ENCODE data around the gene CDK2AP2. TPM values are rescaled to one million over a fixed set of nuclear protein-coding genes. Genes with fewer than 3 reads are reported as not detected.

Gene CDK2AP2
- total and polyA plus RNA-seq, 2 experiments from 2014 or later, result 29.6 to 55.2 TPM

- in situ Hi-C loops (cut with MboI), result no loop called here
- H3K4me1 ChIP-seq (ENCODE audit: insufficient read depth), result no peaks in the 10 kb centered on the region
- H3F3A ChIP-seq (ENCODE audit: insufficient read depth), result no peaks in the 10 kb centered on the region
- no peak overlapping the region for H3K4me3 ChIP-seq
- H3K4me2 ChIP-seq (ENCODE audit: unreplicated experiment), result no peak overlapping the region
- H4K20me1 ChIP-seq (ENCODE audit: insufficient read depth), result no peaks in the 10 kb centered on the region
- H3K9ac ChIP-seq, result no peak overlapping the region
- peaks cover 12% of the 10 kb centered on the region for H3K27me3 ChIP-seq (replicated peaks; ENCODE audit: insufficient read depth)
- H3K27ac ChIP-seq, result no peak overlapping the region
- WGBS, 2 experiments (ENCODE audit: low coverage in 1 of 2, low lambda C conversion rate in 2 of 2, missing lambda C conversion rate in 2 of 2), result 45 to 50% methylated on average over 7 of the region's 7 CpGs
- no peaks in the 10 kb centered on the region for H3K36me3 ChIP-seq (ENCODE audit: low read depth)
- no peaks in the 10 kb centered on the region for H3K9me2 ChIP-seq (ENCODE audit: insufficient read depth)
- TF ChIP-seq EZH2phosphoT487 (IDR thresholded peaks at IDR 0.05; ENCODE audit: insufficient read depth, low read depth) (no peak), EZH2 (IDR thresholded peaks at IDR 0.05; ENCODE audit: insufficient read depth, poor library complexity, severe bottlenecking) (no peak)
- H3K9me3 ChIP-seq (ENCODE audit: low read depth), result no peaks in the 10 kb centered on the region
- no peaks in the 10 kb centered on the region for H3K79me2 ChIP-seq (ENCODE audit: insufficient read depth)
- DNase-seq, result no peak
- no peak overlapping the region for H2AFZ ChIP-seq
These were observed 35.0 kb upstream of the CDK2AP2 start for GRCh38 chr11:67542971-67543370.

- Histone ChIP-seq H3K9me3 (ENCODE audit: low read depth) (no peaks in the 10 kb centered on the region), H3K27me3 (replicated peaks; ENCODE audit: insufficient read depth) (peaks cover 6% of the 10 kb centered on the region), H2AFZ (no peak overlapping the region), H3K4me1 (ENCODE audit: insufficient read depth) (no peaks in the 10 kb centered on the region), H3K27ac (no peak overlapping the region), H3K9ac (no peak overlapping the region), H4K20me1 (ENCODE audit: insufficient read depth) (no peaks in the 10 kb centered on the region), H3K79me2 (ENCODE audit: insufficient read depth) (no peaks in the 10 kb centered on the region), H3K4me3 (no peak overlapping the region), H3K9me2 (ENCODE audit: insufficient read depth) (no peaks in the 10 kb centered on the region), H3K36me3 (ENCODE audit: low read depth) (no peaks in the 10 kb centered on the region), H3K4me2 (ENCODE audit: unreplicated experiment) (no peak overlapping the region), H3F3A (ENCODE audit: insufficient read depth) (no peaks in the 10 kb centered on the region)
- in situ Hi-C loops (cut with MboI), result no loop called here
- TF ChIP-seq EZH2phosphoT487 (IDR thresholded peaks at IDR 0.05; ENCODE audit: insufficient read depth, low read depth) (no peak), EZH2 (IDR thresholded peaks at IDR 0.05; ENCODE audit: insufficient read depth, poor library complexity, severe bottlenecking) (no peak)
- no peak for DNase-seq
- 18 to 19% methylated on average over 3 of the region's 3 CpGs for WGBS, 2 experiments (ENCODE audit: low coverage in 1 of 2, low lambda C conversion rate in 2 of 2, missing lambda C conversion rate in 2 of 2)
These were observed 34.2 kb upstream of the CDK2AP2 start for GRCh38 chr11:67542169-67542568.

GRCh38 chr11:67541198-67541597 lies 33.2 kb upstream of the CDK2AP2 start:
- in situ Hi-C loops (cut with MboI), result no loop called here
- H3K79me2 ChIP-seq (ENCODE audit: insufficient read depth), result no peaks in the 10 kb centered on the region
- no peaks in the 10 kb centered on the region for H3K4me1 ChIP-seq (ENCODE audit: insufficient read depth)
- 62 to 67% methylated on average over 6 of the region's 6 CpGs for WGBS, 2 experiments (ENCODE audit: low coverage in 1 of 2, low lambda C conversion rate in 2 of 2, missing lambda C conversion rate in 2 of 2)
- H3K27ac ChIP-seq, result no peak overlapping the region
- no peaks in the 10 kb centered on the region for H3K9me3 ChIP-seq (ENCODE audit: low read depth)
- no peak overlapping the region for H2AFZ ChIP-seq
- no peak overlapping the region for H3K9ac ChIP-seq
- H3K4me2 ChIP-seq (ENCODE audit: unreplicated experiment), result no peak overlapping the region
- no peak for DNase-seq
- no peak overlapping the region for H3K4me3 ChIP-seq
- no peaks in the 10 kb centered on the region for H3F3A ChIP-seq (ENCODE audit: insufficient read depth)
- no peak for TF ChIP-seq EZH2phosphoT487 (IDR thresholded peaks at IDR 0.05; ENCODE audit: insufficient read depth, low read depth)
- TF ChIP-seq EZH2 (IDR thresholded peaks at IDR 0.05; ENCODE audit: insufficient read depth, poor library complexity, severe bottlenecking), result no peak
- no peaks in the 10 kb centered on the region for H4K20me1 ChIP-seq (ENCODE audit: insufficient read depth)
- H3K9me2 ChIP-seq (ENCODE audit: insufficient read depth), result no peaks in the 10 kb centered on the region
- no peaks in the 10 kb centered on the region; the same call in 1 of the 2 replicates for H3K27me3 ChIP-seq (replicated peaks; ENCODE audit: insufficient read depth)
- no peaks in the 10 kb centered on the region for H3K36me3 ChIP-seq (ENCODE audit: low read depth)

- Histone ChIP-seq H3K27ac (no peak overlapping the region), H4K20me1 (ENCODE audit: insufficient read depth) (no peaks in the 10 kb centered on the region), H3K79me2 (ENCODE audit: insufficient read depth) (no peaks in the 10 kb centered on the region), H3K4me3 (no peak overlapping the region), H2AFZ (no peak overlapping the region), H3K36me3 (ENCODE audit: low read depth) (no peaks in the 10 kb centered on the region), H3F3A (ENCODE audit: insufficient read depth) (no peaks in the 10 kb centered on the region), H3K9me2 (ENCODE audit: insufficient read depth) (no peaks in the 10 kb centered on the region), H3K9ac (no peak overlapping the region), H3K4me1 (ENCODE audit: insufficient read depth) (no peaks in the 10 kb centered on the region), H3K4me2 (ENCODE audit: unreplicated experiment) (no peak overlapping the region), H3K27me3 (replicated peaks; ENCODE audit: insufficient read depth) (no peaks in the 10 kb centered on the region; the same call in 1 of the 2 replicates), H3K9me3 (ENCODE audit: low read depth) (no peaks in the 10 kb centered on the region)
- in situ Hi-C loops (cut with MboI), result no loop called here
- TF ChIP-seq EZH2 (IDR thresholded peaks at IDR 0.05; ENCODE audit: insufficient read depth, poor library complexity, severe bottlenecking), result no peak
- 69 to 71% methylated on average over 4 of the region's 4 CpGs for WGBS, 2 experiments (ENCODE audit: low coverage in 1 of 2, low lambda C conversion rate in 2 of 2, missing lambda C conversion rate in 2 of 2)
- no peak for DNase-seq
These were observed 31.6 kb upstream of the CDK2AP2 start for GRCh38 chr11:67539550-67539949.

Data from GM23248 (cell line).